ENCODE results near the gene NLRP14. TPM values are rescaled to one million over a fixed set of nuclear protein-coding genes. Genes with fewer than 3 reads are reported as not detected.

NLRP14 gene
- total RNA-seq, 4 donors from 2014 or later, result not detected

GRCh38 chr11:7016011-7016410 lies 4.3 kb upstream of the NLRP14 start:
- H3K27me3 ChIP-seq, result no peaks in the 10 kb centered on the region
- TF ChIP-seq EP300 (IDR thresholded peaks at IDR 0.05) (no peak), POLR2A (IDR thresholded peaks at IDR 0.05) (no peak), POLR2AphosphoS5 (IDR thresholded peaks at IDR 0.05) (no peak), CTCF (IDR thresholded peaks at IDR 0.05) (no peak)
- WGBS, result 78% methylated on average over 1 of the region's 1 CpG
- no peak overlapping the region for H3K4me3 ChIP-seq
- DNase-seq (ENCODE audit: low spot score in 2 of 2), result no peak
- no peak overlapping the region for H3K27ac ChIP-seq
- no peaks in the 10 kb centered on the region for H3K9me3 ChIP-seq
- H3K36me3 ChIP-seq, result no peaks in the 10 kb centered on the region
- H3K4me1 ChIP-seq, result peaks cover 7% of the 10 kb centered on the region

- H3K4me3 ChIP-seq, result peak overlapping the region; percentile 53
- TF ChIP-seq EP300 (IDR thresholded peaks at IDR 0.05) (no peak), POLR2AphosphoS5 (IDR thresholded peaks at IDR 0.05) (no peak), POLR2A (IDR thresholded peaks at IDR 0.05) (no peak), CTCF (IDR thresholded peaks at IDR 0.05) (no peak)
- H3K27me3 ChIP-seq, result no peaks in the 10 kb centered on the region
- DNase-seq (ENCODE audit: low spot score in 2 of 2), result peak in 1 of 2 donors; percentile 65
- no peaks in the 10 kb centered on the region for H3K36me3 ChIP-seq
- H3K4me1 ChIP-seq, result peaks cover 11% of the 10 kb centered on the region
- H3K27ac ChIP-seq, result no peak overlapping the region
- H3K9me3 ChIP-seq, result no peaks in the 10 kb centered on the region
- WGBS, result 6% methylated on average over 25 of the region's 26 CpGs
These were observed 638 bp upstream of the NLRP14 start for GRCh38 chr11:7019500-7020182.

GRCh38 chr11:7021318-7021717 lies 1.0 kb downstream of the NLRP14 start:
- no peak for TF ChIP-seq POLR2A (IDR thresholded peaks at IDR 0.05)
- TF ChIP-seq EP300 (IDR thresholded peaks at IDR 0.05), result no peak
- no peak for TF ChIP-seq CTCF (IDR thresholded peaks at IDR 0.05)
- no peak for TF ChIP-seq POLR2AphosphoS5 (IDR thresholded peaks at IDR 0.05)
- no peaks in the 10 kb centered on the region for H3K36me3 ChIP-seq
- H3K4me3 ChIP-seq, result no peak overlapping the region
- DNase-seq (ENCODE audit: low spot score in 2 of 2), result no peak
- H3K27me3 ChIP-seq, result no peaks in the 10 kb centered on the region
- H3K9me3 ChIP-seq, result no peaks in the 10 kb centered on the region
- H3K4me1 ChIP-seq, result peaks cover 11% of the 10 kb centered on the region
- WGBS, result 77% methylated on average over 5 of the region's 5 CpGs
- no peak overlapping the region for H3K27ac ChIP-seq

GRCh38 chr11:7028141-7028540 lies 7.9 kb downstream of the NLRP14 start:
- Histone ChIP-seq H3K4me3 (no peak overlapping the region), H3K36me3 (no peaks in the 10 kb centered on the region), H3K27ac (no peak overlapping the region), H3K27me3 (no peaks in the 10 kb centered on the region), H3K9me3 (no peaks in the 10 kb centered on the region), H3K4me1 (no peaks in the 10 kb centered on the region)
- 94% methylated on average over 3 of the region's 3 CpGs for WGBS
- no peak for TF ChIP-seq CTCF (IDR thresholded peaks at IDR 0.05)
- no peak for TF ChIP-seq EP300 (IDR thresholded peaks at IDR 0.05)
- TF ChIP-seq POLR2AphosphoS5 (IDR thresholded peaks at IDR 0.05), result no peak
- TF ChIP-seq POLR2A (IDR thresholded peaks at IDR 0.05), result no peak
- DNase-seq (ENCODE audit: low spot score in 2 of 2), result no peak

GRCh38 chr11:7030836-7031235 lies 10.6 kb downstream of the NLRP14 start:
- WGBS, result 85% methylated on average over 16 of the region's 16 CpGs
- Histone ChIP-seq H3K4me3 (no peak overlapping the region), H3K4me1 (no peaks in the 10 kb centered on the region), H3K27ac (no peak overlapping the region), H3K27me3 (no peaks in the 10 kb centered on the region), H3K36me3 (no peaks in the 10 kb centered on the region), H3K9me3 (no peaks in the 10 kb centered on the region)
- DNase-seq (ENCODE audit: low spot score in 2 of 2), result no peak
- no peak for TF ChIP-seq EP300 (IDR thresholded peaks at IDR 0.05)
- TF ChIP-seq POLR2A (IDR thresholded peaks at IDR 0.05), result no peak
- TF ChIP-seq POLR2AphosphoS5 (IDR thresholded peaks at IDR 0.05), result no peak
- no peak for TF ChIP-seq CTCF (IDR thresholded peaks at IDR 0.05)

Measured in suprapubic skin (tissue), 4 donors.